ENCODE results near the gene EMILIN2.
"Not testable (repeated sequence)": the region's sequence is repeated elsewhere in the genome, so short reads cannot be mapped to it uniquely, and the experiment has no call there.

Gene EMILIN2

DNA sequence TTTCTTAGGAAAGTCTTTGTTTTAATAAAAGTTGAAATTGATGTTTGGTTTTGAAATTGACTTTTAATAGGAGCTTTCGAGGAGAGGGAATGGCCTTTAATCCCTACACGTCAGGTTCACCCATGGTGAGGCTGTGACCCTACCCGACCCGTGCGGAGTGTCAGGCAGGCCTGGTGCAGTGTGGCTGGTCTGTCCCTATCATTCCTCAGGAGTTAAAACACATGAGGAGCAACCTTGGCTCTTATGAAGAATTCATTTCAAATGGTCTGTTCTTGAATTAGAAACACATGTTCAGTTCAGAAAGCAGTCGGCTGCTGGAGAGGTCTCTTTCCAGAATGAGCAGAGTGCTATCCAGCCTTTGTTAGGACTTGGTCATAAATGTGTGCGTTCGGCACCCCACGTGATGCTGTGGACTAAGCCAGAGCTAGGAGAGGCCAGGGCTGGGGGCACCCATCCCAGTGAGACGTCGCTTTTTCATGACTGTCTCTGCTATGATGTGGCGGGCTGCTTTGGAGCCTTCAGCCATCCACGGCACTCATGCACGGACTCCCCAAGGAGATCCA is 54.7 kb downstream of the EMILIN2 start:
- DNase-seq = no peak

GRCh38 chr18:2902327-2902726 is 55.5 kb downstream of the EMILIN2 start:
- DNase-seq = no peak

- no peak for DNase-seq
Measured at GRCh38 chr18:2903006-2903405, 56.2 kb downstream of the EMILIN2 start.

- no peak for DNase-seq
Measured at GRCh38 chr18:2905854-2906703, 59.3 kb downstream of the EMILIN2 start.

DNA sequence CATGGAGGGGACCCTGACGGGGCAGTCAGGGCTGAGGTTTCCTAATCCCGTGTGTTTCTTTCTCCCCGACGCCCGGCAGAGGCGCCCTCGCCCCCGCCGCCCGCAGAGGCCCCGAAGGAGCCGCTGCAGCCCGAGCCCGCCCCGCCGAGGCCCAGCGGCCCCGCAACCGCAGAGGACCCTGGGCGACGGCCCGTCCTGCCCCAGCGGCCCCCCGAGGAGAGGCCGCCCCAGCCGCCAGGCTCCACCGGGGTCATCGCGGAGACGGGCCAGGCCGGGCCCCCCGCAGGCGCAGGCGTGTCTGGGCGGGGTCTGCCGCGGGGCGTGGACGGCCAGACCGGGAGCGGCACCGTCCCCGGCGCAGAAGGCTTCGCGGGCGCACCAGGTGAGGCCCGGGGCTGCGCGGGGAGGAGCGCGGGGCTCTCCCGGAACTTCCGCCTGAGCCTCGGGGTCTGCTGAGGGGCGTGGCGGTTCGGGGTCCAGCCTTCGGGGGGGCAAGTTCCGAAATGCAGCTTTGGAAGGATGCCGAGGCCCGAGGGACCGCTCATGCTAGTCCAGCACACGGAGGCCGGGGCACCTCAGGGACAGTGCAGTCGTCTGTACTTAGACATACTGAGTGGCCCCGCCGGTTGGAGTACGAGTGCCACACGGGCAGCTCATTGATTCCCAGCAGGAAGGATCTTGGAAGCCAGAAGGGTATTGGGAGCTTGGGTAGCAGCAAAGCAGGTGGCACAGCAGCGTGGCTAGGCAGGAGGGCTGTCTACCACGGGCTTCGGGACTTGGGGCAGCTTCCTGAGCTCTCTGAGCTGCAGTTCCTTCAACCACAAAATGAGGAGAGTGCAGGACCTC is 60.1 kb downstream of the EMILIN2 start:
- DNase-seq = no peak

- DNase-seq = no peak
Measured at GRCh38 chr18:2907550-2908135, 60.8 kb downstream of the EMILIN2 start.

GRCh38 chr18:2908166-2908945 is 61.5 kb downstream of the EMILIN2 start:
- DNase-seq = no peak

- no peak for DNase-seq
Measured at GRCh38 chr18:2908946-2909335, 62.1 kb downstream of the EMILIN2 start.

- no peak for DNase-seq
Measured at GRCh38 chr18:2909431-2910140, 62.8 kb downstream of the EMILIN2 start.

DNA sequence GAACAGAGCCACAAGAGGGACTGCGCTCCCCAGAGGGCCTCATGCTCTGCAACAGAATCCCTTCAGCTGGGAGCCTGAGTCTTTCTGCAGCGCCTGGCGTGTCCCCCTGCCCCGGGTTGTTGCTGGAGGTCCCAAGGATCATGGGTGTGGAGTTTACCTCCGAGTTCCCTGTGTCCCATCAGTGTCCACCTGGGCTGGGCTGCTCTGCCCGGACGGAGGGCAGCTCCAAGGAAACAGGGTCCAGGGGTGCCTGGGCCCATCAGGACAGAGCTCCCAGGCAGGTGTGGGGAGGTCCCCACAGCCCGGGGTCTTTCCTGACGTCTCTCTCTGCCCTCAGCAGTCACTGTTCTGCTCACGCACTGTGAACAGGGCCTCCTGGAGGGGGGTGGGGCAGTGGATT is 63.5 kb downstream of the EMILIN2 start:
- DNase-seq = no peak

DNA sequence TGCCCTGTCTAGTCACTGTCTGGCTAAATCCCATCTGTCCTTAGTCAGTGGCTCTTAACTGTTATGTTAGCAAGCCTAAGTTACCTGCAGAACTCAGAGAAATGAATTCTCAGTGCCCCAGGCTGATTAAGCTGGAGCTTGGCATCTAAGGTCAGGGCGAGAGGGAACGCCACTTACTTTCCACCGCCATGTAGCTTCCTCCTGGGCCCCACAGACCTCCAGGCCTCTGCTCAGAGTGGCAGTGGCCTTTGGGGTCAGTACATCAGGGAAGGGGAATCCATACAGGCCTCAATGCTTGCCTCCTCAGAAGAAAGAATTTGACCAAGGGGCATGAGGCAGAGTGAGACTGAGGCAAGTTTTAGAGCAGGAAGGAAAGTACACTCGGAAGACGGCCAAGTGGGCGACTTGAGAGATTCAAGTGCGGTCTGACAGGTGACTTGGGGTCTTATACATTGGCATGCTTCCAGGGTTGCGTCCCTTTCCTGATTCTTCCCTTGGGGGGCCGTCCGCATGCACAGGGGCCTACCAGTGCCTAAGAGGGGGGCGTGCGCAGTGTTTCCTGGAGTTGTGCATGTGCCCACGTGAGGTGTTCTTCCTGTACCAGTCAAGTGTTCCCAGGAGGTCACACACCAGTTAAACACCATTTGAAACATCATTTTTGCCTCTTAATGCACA is 64.1 kb downstream of the EMILIN2 start:
- DNase-seq = no peak

DNA sequence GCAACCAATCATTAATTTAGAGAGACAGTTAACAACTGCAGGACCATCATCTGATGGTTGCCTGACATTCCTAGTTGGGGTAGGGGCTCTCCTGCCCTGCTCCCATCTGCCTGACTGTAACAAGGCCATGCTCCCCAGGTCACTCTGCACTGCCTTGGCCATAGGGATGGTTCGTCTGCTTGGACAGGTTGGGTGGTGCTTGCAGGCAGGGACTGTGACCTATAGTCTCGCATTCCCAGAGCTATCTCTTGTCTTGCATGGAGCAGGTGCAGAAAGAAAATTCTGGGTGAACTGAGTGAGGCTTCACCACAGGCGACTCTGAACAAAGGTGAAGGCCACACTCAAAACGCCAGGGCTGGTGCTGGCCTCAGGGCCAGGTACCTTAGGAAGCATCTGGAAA is 64.7 kb downstream of the EMILIN2 start:
- DNase-seq = no peak

DNA sequence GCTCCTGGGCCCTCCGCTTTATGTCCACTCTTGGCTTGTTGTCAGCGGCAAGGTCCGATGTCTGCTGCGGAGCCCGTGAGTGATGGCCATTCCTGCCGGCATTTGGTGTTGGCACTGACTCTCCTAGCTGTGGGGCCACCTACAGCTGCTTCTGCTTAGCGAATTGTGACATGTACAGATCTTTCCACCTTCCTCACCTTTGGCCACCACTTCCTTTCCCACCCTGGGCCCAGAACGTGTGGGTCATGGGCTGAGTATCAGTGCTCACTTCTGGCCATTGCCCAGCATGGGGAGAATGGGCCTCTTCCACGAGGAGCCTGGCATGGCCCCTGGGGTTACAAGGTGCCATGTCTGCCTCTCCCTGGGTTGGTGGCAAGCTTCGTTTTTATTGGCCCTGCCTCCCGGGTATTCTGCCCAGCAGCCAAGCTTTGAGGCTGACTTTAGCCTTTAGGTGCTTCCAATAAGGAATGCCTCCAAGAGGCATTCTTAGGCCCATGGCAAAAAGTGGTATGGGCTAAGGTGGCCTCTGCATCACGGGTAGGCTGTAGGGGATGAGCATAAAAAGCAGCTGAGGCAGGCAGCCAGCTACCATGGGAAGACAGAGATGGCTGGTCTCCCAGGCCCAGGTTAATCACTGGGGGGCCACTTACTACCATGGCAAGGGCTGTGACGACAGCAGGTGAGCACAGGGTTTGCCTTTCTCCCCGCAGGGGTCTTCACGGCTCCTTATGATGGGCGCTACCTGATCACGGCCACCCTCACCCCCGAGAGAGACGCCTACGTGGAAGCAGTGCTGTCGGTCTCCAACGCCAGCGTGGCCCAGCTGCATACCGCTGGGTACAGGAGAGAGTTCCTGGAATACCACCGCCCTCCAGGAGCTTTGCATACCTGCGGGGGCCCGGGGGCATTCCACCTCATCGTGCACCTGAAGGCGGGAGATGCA is 65.8 kb downstream of the EMILIN2 start:
- no peak for DNase-seq

- DNase-seq = no peak
Measured at GRCh38 chr18:2913398-2914005, 66.7 kb downstream of the EMILIN2 start.

DNA sequence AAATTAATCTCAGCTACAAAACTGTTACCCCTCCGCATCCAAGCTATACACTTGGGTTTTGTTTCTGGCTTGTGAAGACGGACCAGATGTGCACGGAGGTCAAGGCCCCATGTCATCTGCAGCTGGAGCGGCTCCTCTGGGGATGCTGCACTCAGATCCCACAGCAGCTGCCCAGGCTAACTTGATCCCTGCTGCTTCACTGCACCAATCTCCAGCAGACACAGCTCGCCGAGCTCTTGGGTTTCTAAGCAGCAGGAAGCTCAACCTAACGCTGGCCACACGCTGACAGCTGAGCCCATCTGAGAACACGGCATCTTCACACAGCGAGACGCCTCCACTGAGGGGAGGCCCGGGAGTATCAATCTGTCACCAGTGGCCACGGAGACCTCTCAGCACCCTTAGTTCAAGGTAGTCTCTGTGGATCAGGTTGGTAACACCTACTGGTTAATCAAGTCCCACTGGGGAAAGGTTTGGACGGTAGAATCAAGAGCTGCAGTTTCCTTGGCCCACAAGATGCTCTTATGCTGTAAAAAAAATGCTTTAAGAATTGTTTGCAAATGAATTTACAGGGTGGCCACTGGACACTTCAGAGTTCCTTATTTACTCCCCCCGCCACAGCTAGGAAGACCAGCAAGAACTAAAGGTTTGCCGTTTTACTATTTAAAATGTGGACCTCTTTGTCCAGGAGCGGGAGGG is 67.5 kb downstream of the EMILIN2 start:
- no peak for DNase-seq

DNA sequence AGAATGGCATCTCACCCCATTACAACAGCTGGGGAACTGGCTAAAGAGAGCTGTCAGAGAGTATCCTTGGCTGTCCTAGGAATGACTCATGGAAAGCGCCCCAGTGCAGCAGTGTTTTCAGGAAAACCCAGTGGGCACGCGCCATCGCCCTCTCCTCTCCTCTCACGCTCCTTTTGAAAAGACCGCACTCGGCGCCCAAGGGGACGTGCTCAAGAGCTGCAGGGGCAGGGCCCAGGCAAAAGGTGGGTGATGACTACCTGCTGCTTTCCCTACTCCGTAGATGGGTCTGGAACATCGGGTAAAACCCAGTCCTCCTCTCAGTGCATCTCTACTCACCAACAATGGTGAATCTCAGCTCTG is 68.1 kb downstream of the EMILIN2 start:
- DNase-seq = no peak

DNA sequence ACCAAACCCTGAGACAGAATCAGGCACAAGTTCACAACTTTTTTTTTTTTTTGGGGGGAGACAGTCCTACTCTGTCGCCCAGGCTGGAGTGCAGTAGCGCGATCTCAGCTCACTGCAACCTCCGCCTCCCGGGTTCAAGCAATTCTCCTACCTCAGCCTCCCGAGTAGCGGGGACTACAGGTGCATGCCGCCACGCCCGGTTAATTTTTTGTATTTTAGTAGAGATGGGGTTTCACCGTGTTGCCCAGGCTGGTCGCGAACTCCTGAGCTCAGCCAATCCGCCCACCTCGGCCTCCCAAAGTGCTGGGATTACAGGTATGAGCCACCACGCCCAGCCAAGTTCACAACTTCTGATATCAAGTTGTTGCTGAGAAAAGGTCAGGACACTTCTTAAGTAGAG is 68.7 kb downstream of the EMILIN2 start:
- not testable (repeated sequence) for DNase-seq

GRCh38 chr18:2916184-2916583 is 69.4 kb downstream of the EMILIN2 start:
- no peak for DNase-seq
